Neutrophil (primary cell): ENCODE data around the gene FRMPD4.

Experiments used
- H3K27ac ChIP-seq: fragments of 200-600 bp; sonication (generic); 2 replicates; pipeline ENCODE4 v1.5.1; 2016; ENCODE audit warnings: mild to moderate bottlenecking, moderate library complexity
- H3K27me3 ChIP-seq: fragments of 200-600 bp; sonication (generic); 2 replicates; pipeline ENCODE4 v1.6.0; 2016; ENCODE audit warnings: mild to moderate bottlenecking
- H3K36me3 ChIP-seq: fragments of 200-600 bp; sonication (generic); 2 replicates; pipeline ENCODE4 v1.5.1; 2017
- H3K4me1 ChIP-seq, 2 experiments: fragments of 200-600 bp in 1 of 2; sonication (generic) in 1 of 2; 1 replicate in 1 of 2; 2 replicates in 1 of 2; pipeline versions ENCODE4 v1.5.1 to v1.6.1; 2013 to 2016; ENCODE audit warnings: low read depth in 1 of 2, low read length in 1 of 2, mild to moderate bottlenecking in 1 of 2, moderate library complexity in 1 of 2; ENCODE audit not compliant: control insufficient read depth in 1 of 2, insufficient read depth in 1 of 2
- H3K4me3 ChIP-seq, 2 experiments: fragments of 200-600 bp in 1 of 2; sonication (generic) in 1 of 2; 1 replicate in 1 of 2; 2 replicates in 1 of 2; pipeline ENCODE4 v1.5.1; 2013 to 2016; ENCODE audit warnings: low read depth in 1 of 2, low read length in 1 of 2, mild to moderate bottlenecking in 1 of 2, moderate library complexity in 1 of 2
- H3K9me3 ChIP-seq: fragments of 200-600 bp; sonication (generic); 2 replicates; pipeline ENCODE4 v1.5.1; 2016
- CTCF ChIP-seq: fragments of 200-600 bp; sonication (generic); IDR thresholded peaks from 2 replicates; pipeline ENCODE4 v1.5.1; 2016; ENCODE audit warnings: antibody characterized with exemption

The FRMPD4 gene

DNA sequence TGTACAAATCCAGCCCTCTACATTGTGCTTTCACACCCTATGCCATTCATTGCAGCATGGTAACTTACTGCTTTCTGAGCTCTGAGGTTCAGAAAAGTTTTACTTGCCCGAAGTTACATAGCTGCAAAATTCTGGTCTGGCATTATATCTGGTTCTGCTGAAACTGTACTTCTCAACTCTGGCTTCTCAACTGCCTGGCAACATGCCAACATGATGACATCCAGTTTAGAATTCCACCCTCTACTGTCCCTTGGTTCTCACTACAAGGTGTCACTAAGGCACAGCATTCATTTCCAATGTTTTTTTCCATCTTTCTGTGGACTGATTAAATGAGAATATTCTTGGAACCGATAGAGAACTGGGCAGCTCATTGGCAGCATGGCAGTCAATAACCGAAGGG lies 410.1 kb downstream of the FRMPD4 start:
- Histone ChIP-seq H3K27me3 (no peaks in the 10 kb centered on the region), H3K27ac (no peak overlapping the region), H3K36me3 (no peaks in the 10 kb centered on the region), H3K9me3 (no peaks in the 10 kb centered on the region), H3K4me3 (no peak overlapping the region), H3K4me1 (no peaks in the 10 kb centered on the region)
- TF ChIP-seq CTCF: no peak

DNA sequence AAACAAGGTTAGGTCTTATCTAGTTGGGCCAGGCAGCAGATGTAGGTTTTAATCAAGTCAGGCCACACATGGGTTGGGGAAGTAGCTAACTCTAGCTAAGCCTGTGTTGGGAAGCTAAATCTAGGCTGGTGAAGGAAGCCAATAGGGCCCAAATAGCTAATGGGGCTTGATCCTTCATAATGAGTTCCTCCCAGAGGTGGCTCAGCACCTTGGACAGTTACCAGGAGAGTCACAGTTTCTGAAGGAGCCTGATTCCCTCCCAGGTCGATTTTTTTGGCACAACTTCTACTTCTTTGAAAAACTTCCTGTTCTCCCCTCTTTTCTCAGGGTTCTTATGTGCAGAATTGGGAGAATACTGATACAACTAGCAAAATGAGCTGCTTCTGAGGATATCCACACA lies 410.5 kb downstream of the FRMPD4 start:
- H3K36me3 ChIP-seq: no peaks in the 10 kb centered on the region
- H3K27me3 ChIP-seq: no peaks in the 10 kb centered on the region
- no peak overlapping the region for H3K4me3 ChIP-seq
- H3K4me1 ChIP-seq: no peaks in the 10 kb centered on the region
- no peaks in the 10 kb centered on the region for H3K9me3 ChIP-seq
- no peak overlapping the region for H3K27ac ChIP-seq
- no peak for TF ChIP-seq CTCF

GRCh38 chrX:12554206-12554605 lies 415.9 kb downstream of the FRMPD4 start:
- Histone ChIP-seq H3K4me1 (no peaks in the 10 kb centered on the region), H3K36me3 (no peaks in the 10 kb centered on the region), H3K27ac (no peak overlapping the region), H3K27me3 (no peaks in the 10 kb centered on the region), H3K9me3 (no peaks in the 10 kb centered on the region), H3K4me3 (no peak overlapping the region)
- no peak for TF ChIP-seq CTCF

DNA sequence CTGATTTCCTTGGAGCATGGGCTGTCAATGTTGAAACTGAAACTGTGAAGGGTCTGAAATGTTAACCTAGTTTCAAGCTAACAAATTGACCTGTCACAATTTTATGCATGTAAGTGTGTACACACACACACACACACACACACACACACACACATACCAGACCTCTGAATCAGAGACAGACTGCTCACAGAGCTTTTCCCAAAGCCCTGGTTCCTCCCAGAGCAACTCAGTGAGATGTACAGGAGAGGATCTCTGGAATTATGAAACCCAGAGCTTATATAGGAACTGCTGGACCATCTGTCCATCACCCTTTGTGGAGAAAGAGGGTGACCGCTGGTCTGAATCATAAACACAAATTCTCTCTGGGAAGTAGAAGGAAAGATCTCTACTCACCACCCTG lies 424.8 kb downstream of the FRMPD4 start:
- Histone ChIP-seq H3K4me1 (no peaks in the 10 kb centered on the region), H3K27me3 (no peaks in the 10 kb centered on the region), H3K4me3 (no peak overlapping the region), H3K27ac (no peak overlapping the region), H3K9me3 (no peaks in the 10 kb centered on the region), H3K36me3 (no peaks in the 10 kb centered on the region)
- no peak for TF ChIP-seq CTCF

DNA sequence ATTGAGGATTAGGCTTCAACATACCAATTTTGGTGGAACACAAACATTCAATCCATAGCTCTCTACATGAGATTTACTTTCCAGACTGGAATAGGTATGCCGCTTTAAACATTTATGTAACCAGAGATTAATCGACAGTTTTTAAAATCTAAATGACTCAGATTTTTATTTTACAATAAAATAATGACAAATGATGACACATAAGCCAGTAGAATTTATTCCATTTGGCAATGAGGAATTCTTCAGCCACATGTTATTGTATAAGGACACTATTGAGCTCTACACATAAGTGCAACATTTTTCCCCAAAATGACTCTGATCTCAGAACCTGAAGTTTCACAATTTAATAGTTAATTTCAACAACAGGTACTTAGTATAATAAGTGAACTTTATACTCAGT lies 425.9 kb downstream of the FRMPD4 start:
- Histone ChIP-seq H3K9me3 (no peaks in the 10 kb centered on the region), H3K27me3 (no peaks in the 10 kb centered on the region), H3K4me1 (no peaks in the 10 kb centered on the region), H3K4me3 (no peak overlapping the region), H3K36me3 (no peaks in the 10 kb centered on the region), H3K27ac (no peak overlapping the region)
- TF ChIP-seq CTCF: no peak

- Histone ChIP-seq H3K27me3 (no peaks in the 10 kb centered on the region), H3K4me3 (no peak overlapping the region), H3K27ac (no peak overlapping the region), H3K36me3 (no peaks in the 10 kb centered on the region), H3K4me1 (no peaks in the 10 kb centered on the region), H3K9me3 (no peaks in the 10 kb centered on the region)
- no peak for TF ChIP-seq CTCF
These were observed 429.6 kb downstream of the FRMPD4 start for GRCh38 chrX:12567857-12568256.
